ENCODE results near the gene TNRC18. TPM values are rescaled to one million over a fixed set of nuclear protein-coding genes. Genes with fewer than 3 reads are reported as not detected.

TNRC18 gene
- total and polyA plus RNA-seq, 2 donors (not counting 1 experiment from before 2014, with no cell fraction given), result 17.8 to 75.0 TPM

GRCh38 chr7:5303591-5304505 is 119.8 kb downstream of the TNRC18 start:
- Mint-ChIP-seq H3K4me1 (no peaks in the 10 kb centered on the region), H3K9me3 (ENCODE audit: insufficient read depth) (no peaks in the 10 kb centered on the region), H3K27ac (no peak overlapping the region), H3K27me3 (peaks cover 2% of the 10 kb centered on the region), H3K4me3 (no peak overlapping the region)
- no peak overlapping the region for H2AFZ ChIP-seq (ENCODE audit: insufficient read depth, low read depth, low read length, poor library complexity, severe bottlenecking)
- H3K36me3 ChIP-seq (replicated peaks in 1 of 2; ENCODE audit: control extremely low read depth in 1 of 2, control insufficient read depth in 1 of 2, extremely low read depth in 1 of 2, insufficient read depth in 2 of 2, low read length in 1 of 2), result peaks cover 0 to 3% of the 10 kb centered on the region in 2 experiments
- ATAC-seq (ENCODE audit: low read depth) (no peak), DNase-seq (no peak)
- peaks cover 0 to 4% (median 0%) of the 10 kb centered on the region in 3 donors for H3K9me3 ChIP-seq (ENCODE audit: control extremely low read depth in 1 of 3, control insufficient read depth in 2 of 3, insufficient read depth in 1 of 3, low read length in 2 of 3)
- ChIA-PET POLR2A (no interaction called here), CTCF (no interaction called here)
- H3K9ac ChIP-seq (ENCODE audit: low read length), result no peak overlapping the region
- intact Hi-C loops (cut with micrococcal nuclease), result no loop called here
- no peaks in the 10 kb centered on the region for H3K79me2 ChIP-seq (ENCODE audit: control insufficient read depth, insufficient read depth, low read length)
- H3K4me3 ChIP-seq (ENCODE audit: control extremely low read depth in 1 of 5, extremely low read depth in 1 of 5, insufficient read depth in 1 of 5, low read depth in 2 of 5, low read length in 4 of 5), result no peak overlapping the region
- no peak overlapping the region for H3K4me2 ChIP-seq (replicated peaks; ENCODE audit: low read depth, low read length, poor library complexity, severe bottlenecking)
- no peaks in the 10 kb centered on the region for H3K4me1 ChIP-seq (ENCODE audit: control insufficient read depth in 2 of 2, insufficient read depth in 2 of 2, low read length in 2 of 2)
- no peak for TF ChIP-seq EZH2 (IDR thresholded peaks at IDR 0.05; ENCODE audit: borderline replicate concordance, insufficient read depth, low read depth, low read length, poor library complexity, severe bottlenecking)
- no peak for TF ChIP-seq CTCF (IDR thresholded peaks at IDR 0.05)
- H4K20me1 ChIP-seq (ENCODE audit: control insufficient read depth, insufficient read depth, low read length, poor library complexity, severe bottlenecking), result no peaks in the 10 kb centered on the region
- H3K27me3 ChIP-seq (replicated peaks in 1 of 4; ENCODE audit: control extremely low read depth in 1 of 4, control insufficient read depth in 3 of 4, insufficient read depth in 4 of 4, low read length in 3 of 4), result peaks cover 0 to 2% (median 0%) of the 10 kb centered on the region in 4 experiments
- 80% methylated on average over 32 of the region's 35 CpGs for WGBS (ENCODE audit: insufficient coverage)
- H3K27ac ChIP-seq (ENCODE audit: low read length in 2 of 2), result no peak overlapping the region

DNA sequence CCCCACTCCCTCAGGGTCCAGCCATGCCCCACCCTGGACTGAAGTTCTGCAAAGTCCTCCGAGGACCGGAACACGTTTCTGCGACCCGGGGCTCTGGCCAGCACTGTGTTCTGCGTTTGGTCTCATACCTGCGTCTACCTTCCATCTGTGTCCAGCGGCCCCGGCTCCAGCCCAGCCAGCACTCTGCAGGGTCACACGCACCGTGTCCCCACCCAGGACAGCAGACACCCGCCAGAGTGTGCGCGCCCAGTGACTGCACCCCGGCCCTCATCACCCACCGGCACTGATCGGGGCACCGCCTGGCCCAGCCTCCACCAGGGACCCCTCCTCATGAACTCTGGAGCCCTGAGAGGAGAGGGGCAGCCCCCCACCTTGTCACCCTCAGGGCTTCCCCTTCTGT is 120.6 kb downstream of the TNRC18 start:
- H3K27me3 Mint-ChIP-seq, result peaks cover 8% of the 10 kb centered on the region
- H3K4me1 Mint-ChIP-seq, result no peaks in the 10 kb centered on the region
- no peak overlapping the region for H3K4me3 Mint-ChIP-seq
- no peak for ATAC-seq (ENCODE audit: low read depth)
- no peak overlapping the region for H3K9ac ChIP-seq (ENCODE audit: low read length)
- TF ChIP-seq EZH2 (IDR thresholded peaks at IDR 0.05; ENCODE audit: borderline replicate concordance, insufficient read depth, low read depth, low read length, poor library complexity, severe bottlenecking) (no peak), CTCF (IDR thresholded peaks at IDR 0.05) (no peak)
- H3K36me3 ChIP-seq (replicated peaks in 1 of 2; ENCODE audit: control extremely low read depth in 1 of 2, control insufficient read depth in 1 of 2, extremely low read depth in 1 of 2, insufficient read depth in 2 of 2, low read length in 1 of 2), result peaks cover 0 to 3% of the 10 kb centered on the region in 2 experiments
- no peaks in the 10 kb centered on the region for H3K79me2 ChIP-seq (ENCODE audit: control insufficient read depth, insufficient read depth, low read length)
- POLR2A ChIA-PET, result no interaction called here
- CTCF ChIA-PET, result no interaction called here
- H3K4me2 ChIP-seq (replicated peaks; ENCODE audit: low read depth, low read length, poor library complexity, severe bottlenecking), result no peak overlapping the region
- peaks cover 0 to 7% (median 0%) of the 10 kb centered on the region in 3 donors for H3K9me3 ChIP-seq (ENCODE audit: control extremely low read depth in 1 of 3, control insufficient read depth in 2 of 3, insufficient read depth in 1 of 3, low read length in 2 of 3)
- WGBS (ENCODE audit: insufficient coverage), result 86% methylated on average over 18 of the region's 18 CpGs
- H3K27me3 ChIP-seq (replicated peaks in 1 of 4; ENCODE audit: control extremely low read depth in 1 of 4, control insufficient read depth in 3 of 4, insufficient read depth in 4 of 4, low read length in 3 of 4), result peaks cover 0 to 9% (median under 1%) of the 10 kb centered on the region in 4 experiments
- H2AFZ ChIP-seq (ENCODE audit: insufficient read depth, low read depth, low read length, poor library complexity, severe bottlenecking), result no peak overlapping the region
- H3K9me3 Mint-ChIP-seq (ENCODE audit: insufficient read depth), result no peaks in the 10 kb centered on the region
- H3K4me1 ChIP-seq (ENCODE audit: control insufficient read depth in 2 of 2, insufficient read depth in 2 of 2, low read length in 2 of 2), result no peaks in the 10 kb centered on the region
- H3K27ac Mint-ChIP-seq, result no peak overlapping the region
- intact Hi-C loops (cut with micrococcal nuclease), result no loop called here
- H3K4me3 ChIP-seq (ENCODE audit: control extremely low read depth in 1 of 5, extremely low read depth in 1 of 5, insufficient read depth in 1 of 5, low read depth in 2 of 5, low read length in 4 of 5), result no peak overlapping the region
- no peak overlapping the region for H3K27ac ChIP-seq (ENCODE audit: low read length in 2 of 2)
- H4K20me1 ChIP-seq (ENCODE audit: control insufficient read depth, insufficient read depth, low read length, poor library complexity, severe bottlenecking), result no peaks in the 10 kb centered on the region
- DNase-seq, result no peak

Data from B cell (primary cell).